ENCODE data around the gene SMIM32.

Gene SMIM32

DNA sequence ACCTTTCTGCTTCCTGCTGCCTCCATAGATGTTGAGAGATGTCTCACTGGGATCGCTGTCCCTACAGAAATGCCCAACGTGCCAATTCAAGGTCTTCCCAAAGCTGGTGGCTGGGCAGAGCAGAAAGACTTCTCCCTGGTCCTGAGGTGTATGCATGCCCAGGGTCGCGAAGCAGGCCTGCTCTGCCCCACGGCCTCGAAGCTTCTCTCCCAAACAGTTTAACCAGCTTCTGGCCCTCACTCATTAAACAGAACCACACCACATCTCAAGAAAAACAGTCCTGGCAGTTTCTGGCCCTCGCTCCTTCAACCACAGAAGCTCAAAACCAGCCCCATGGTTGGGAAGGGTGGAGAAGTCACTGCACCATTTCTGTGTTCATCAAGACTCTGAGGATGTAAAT is 14.7 kb upstream of the SMIM32 start:
- DNase-seq, result no peak

DNA sequence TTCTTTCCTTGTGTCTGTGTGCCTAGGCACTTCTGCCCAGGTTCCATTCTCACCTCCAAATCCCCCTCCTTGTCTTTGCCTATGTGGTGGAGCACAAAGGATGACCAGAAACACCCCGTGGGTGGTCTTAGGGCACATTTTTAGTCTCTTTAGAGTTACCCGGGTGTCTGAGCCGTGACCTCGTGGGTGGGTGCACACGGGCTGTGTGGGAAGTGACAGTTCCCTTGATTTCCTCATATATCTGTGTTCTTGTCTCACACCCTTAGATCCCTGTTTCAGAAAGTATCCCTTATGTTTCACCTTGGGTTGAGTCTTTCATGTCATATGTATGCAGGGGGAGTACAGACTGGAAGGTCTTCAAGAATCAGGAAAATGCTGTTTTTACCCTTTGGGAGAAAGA is 13.4 kb upstream of the SMIM32 start:
- DNase-seq, result no peak

DNA sequence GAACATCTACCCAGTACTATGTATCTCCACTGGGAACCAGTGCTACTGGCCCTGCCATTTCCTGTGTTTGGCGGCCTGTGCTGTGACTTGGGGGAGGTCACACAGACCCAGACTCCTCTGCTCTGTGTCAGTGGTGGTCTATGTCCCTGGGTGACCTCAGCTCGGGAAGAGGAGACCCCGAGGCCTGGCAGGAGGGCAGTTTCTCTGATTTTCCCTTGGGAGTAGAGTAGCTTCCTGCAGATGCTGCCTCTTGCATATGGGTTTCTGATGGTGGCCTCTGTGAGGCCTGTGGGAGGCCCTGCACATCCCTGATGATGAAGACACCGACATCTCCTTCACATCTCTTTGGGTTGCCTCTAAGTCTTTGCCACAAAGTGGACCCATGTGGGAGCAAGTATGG is 13.0 kb upstream of the SMIM32 start:
- no peak for DNase-seq

DNA sequence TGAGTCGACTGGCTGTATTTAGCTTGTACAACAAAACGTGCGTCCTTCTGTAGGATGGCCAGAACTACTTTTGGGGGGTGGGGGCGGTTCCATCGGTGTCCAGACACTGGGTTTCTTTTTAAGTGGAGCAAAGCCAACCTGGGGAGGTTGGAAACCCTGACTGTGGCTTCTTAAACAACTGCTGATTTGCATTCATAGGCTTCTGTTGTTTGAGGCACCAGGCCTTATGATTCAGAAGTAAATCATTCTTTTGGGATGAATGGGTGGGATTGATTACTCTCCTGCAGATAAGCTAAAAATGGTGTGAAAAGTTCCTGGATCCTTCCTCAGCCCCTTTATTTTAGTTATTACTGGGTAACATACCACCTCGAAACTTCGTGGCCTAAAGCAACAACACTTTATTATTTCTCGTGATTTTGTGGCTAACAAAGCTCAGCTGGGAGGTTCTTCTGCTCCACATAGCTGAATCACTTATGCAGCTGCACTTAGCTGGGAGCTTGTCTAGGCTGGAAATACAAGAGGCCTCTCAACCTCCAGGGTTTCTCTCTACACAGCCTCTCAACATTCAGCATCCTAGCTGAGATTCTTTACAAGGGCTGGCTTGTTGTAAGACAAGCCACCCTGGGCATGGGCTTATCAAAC is 12.2 kb upstream of the SMIM32 start:
- DNase-seq, result no peak

DNA sequence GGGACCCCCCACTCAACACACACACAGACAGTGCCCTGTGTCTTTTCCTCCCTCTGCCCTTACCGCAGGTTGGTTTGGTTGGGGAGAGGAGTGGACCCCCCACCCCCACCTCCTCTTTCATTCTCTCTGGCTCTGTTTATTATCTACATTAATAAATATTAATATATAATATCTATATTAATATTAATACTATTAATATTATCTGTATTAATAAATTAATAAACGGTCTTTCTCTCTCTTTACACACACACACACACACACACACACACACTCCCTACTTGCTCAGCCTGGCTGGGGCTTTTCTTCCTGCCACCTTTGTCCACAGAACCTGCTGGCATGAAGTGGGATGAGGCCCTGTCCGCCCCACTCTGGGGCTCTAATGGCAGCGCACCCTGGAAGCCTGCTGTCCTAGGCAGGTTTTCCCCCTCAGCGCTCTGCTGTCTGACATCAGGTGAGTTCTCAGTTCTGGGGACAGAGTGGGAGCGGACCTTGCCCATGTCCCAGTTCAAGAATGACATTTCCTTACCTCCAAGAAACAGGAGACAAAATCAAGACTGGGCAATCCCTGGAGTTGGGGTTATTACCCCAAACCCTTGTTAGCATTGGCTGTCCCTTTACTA is 10.5 kb upstream of the SMIM32 start:
- DNase-seq, result no peak

DNA sequence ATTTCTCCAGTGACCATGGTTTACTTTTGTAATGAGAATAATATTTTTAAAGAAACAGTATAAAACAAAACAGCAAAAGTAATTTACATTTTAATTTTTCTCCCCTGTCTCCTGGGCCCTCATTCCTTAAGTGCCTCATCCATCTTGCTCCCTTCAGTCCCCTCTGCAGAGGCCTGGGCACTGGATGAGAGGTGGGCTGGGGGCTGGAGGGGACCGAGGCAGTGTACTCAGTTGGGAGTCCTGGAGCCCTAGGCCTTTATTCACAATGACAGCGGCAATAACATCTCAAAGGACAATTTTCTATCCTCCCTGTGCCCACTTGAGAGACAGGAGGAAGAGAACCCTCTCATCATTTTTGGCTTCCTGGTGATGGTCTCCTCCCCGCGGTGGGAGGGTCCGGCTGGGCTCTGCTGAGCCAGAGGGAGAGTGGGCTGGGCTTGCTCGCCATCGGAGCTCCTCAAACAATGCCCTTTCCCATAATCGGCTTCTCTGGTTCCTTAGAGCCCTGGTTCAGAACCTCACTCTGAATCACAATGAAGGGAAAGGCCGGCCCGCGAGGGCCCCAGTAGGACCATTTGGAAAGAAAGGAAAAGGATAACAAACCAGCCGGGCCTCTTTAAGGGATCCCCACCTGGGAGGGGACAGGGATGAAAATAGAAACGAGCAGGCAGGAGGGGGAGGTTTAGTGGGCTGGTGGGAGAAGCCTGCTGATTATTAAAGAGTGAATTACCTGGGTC is 9.7 kb upstream of the SMIM32 start:
- DNase-seq, result no peak

DNA sequence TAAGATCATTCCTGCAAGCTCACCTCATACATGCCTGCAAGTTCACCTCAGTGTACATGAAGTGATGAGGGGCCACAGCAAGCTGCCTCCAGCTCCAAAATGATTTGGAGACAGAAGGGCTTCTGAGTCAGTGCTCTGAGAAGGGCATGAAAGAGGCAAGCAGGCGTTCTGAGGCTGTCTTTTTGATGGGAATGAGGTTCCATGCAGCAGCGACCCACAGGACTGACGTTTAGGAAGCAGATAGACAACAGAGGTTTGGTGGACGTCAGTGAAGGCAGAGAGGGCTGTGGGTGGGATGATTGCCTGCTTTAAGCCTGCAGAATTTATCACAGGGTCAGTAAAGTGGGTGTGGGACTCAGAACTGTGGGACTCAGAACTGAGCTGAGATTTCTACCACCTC is 8.9 kb upstream of the SMIM32 start:
- no peak for DNase-seq

GRCh38 chr5:136200761-136201160 is 7.8 kb upstream of the SMIM32 start:
- no peak for DNase-seq

GRCh38 chr5:136200130-136200529 is 7.2 kb upstream of the SMIM32 start:
- no peak for DNase-seq

DNA sequence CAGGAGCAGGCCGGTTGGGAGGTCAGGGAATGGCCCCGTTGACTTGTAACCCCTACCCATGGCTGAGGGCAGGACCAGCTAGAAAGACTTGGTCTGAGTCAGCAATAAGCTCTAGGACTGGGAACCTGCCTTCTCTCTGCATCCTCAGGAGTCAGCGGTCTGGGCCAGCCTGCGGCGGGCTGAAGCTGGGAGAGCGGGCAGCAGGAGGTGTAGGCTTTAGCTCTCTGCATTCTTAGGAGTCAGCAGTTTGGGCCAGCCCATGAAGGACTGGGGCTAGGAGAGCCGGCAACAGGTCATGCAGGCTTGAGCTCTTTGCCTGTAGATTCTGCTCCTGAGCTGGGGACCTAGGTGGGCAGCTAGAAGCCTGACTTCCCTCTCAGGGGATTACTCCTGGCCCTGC is 6.4 kb upstream of the SMIM32 start:
- no peak for DNase-seq

- no peak for DNase-seq
These were observed 5.5 kb upstream of the SMIM32 start for GRCh38 chr5:136198453-136198852.

- no peak for DNase-seq
These were observed 4.6 kb upstream of the SMIM32 start for GRCh38 chr5:136197462-136198142.

GRCh38 chr5:136195971-136196820 is 3.2 kb upstream of the SMIM32 start:
- no peak for DNase-seq

- DNase-seq, result no peak
These were observed 1.6 kb upstream of the SMIM32 start for GRCh38 chr5:136194576-136194975.

- no peak for DNase-seq
These were observed 467 bp upstream of the SMIM32 start for GRCh38 chr5:136193322-136193935.

DNA sequence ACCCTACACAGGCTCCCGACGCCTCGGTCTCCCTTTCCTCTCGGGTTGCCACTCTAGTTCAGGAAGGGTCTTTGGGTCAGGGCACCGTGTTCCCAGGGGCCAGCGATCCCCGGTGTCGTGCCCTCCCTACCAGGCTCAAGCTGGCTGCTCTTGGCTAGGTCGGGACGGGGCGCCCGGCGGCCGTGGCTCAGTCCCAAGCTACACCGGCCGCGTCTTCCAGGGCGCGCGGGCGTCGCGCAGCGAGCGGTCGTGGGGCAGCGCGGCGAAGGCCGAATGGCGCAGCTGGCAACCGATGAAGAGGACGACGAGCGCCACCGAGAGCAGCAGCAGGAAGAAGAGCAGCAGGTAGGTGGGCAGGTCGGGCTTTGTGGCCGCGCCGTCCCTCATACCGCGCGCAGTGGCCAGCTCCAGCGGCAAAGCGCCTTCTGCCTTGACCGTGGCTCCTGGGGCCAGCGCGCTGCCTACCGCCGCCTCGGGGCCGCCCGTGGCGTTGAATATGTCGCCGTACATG is 892 bp downstream of the SMIM32 start:
- no peak for DNase-seq

DNA sequence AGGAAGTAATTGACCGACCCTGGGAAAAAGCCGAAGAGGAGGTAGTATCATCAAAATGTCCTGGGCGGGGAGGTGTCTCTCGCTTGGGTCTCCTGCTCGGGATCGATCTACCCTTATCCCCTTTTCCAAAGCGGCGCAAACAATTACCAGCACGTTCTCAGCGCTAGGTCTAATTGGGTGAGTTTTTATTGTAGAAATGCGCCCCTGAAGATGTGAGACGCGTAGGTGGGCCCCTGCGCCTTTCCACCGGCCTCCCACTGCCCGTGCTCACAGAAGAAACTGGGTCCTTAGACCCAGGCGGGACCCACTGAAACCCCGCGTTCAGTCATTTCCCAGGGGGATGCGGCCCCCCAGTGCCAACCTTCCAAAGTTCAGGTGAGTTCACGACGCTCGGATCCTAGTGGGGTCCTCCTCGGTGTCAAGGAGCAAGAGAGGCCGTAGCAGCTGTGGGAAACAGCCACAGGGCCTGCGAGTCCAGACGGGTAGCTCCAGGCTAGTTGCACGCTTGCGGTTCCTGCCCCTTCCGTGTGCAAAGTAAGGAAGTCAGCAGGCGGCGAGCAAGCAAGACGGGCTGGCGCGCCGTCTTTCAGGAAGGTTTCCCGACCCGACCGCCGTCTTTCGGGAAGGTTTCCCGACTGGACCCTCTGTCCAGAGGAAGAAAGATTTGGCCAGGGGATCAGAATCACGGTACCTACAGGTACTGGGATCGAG is 1.5 kb downstream of the SMIM32 start:
- DNase-seq, result peak; percentile 34

DNA sequence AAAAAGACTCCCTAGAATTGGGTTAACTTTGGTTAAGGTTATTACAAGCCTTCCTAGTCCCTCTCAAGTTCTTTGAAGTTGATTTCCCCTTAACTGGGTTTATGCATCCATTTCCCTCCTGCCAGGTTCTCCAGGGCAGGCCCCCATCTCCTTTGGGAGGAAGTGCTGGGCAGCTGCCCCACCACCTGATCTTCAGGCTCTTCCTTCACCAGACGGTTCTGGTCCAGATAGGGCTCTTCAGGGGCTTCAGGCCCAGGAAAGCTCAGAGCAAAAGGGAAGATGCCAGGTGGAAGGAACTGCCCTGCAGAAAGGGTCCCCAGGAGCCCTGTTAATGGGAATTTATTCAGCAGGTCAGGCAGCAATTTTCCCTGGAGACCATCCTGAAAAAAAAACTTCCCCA is 2.1 kb downstream of the SMIM32 start:
- DNase-seq, result no peak

DNA sequence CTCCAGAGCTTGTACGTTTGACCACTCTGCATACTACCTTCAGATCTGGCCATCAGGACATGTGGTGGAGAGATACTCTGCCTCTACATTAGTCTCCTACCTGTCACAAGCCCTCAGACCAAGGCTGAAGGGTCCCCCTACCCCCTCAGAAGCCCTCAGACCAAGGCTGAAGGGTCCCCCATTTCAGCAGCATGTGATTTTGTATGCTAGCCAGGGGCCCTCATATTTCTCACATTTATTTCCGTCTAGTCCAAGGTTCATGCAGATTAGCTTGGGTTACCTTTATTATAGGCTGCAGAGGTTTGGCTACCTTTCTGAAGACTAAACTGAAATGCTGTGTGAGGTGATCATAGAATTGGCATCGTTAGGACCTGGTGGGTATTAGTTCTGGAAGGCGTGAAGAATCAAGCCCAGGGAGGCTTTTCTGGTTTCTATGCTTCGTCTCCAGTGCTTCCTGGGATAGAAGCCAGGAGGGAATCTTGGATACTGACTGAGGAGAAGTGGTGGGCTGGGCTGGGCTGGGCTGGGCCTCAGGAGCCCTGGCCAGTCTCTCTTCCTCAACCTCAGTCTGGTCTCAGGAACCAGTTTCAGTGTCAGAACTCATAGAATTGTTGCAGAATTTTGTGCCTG is 2.8 kb downstream of the SMIM32 start:
- DNase-seq, result no peak

- DNase-seq, result no peak
These were observed 4.1 kb downstream of the SMIM32 start for GRCh38 chr5:136188859-136189258.

DNA sequence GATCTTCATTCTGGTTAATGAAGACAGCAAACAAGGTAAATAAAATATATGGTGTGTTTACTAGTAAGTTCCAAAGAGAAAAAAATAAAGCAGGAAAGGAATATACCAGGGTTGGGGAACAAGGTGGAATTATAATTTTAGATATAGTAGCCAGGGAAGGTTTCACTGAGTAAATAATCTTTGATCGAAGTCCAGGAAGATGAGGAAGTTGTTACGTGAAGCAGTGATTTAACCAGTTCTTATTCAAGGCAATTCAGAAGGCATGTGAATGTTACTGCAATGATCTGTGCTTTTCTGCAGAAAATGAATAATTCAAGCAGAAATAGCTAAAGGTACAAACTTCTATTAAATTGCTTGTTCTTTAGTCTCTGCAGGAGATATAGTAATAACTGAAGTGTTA is 6.2 kb downstream of the SMIM32 start:
- no peak for DNase-seq

All from fibroblast of skin of scalp (primary cell).